Neutrophil (primary cell): Measurements from ENCODE around the gene GPR21.

Source experiments
- H3K27ac ChIP-seq: fragments of 200-600 bp; sonication (generic); 2 replicates; pipeline ENCODE4 v1.5.1; 2016; ENCODE audit warnings: mild to moderate bottlenecking, moderate library complexity
- H3K27me3 ChIP-seq: fragments of 200-600 bp; sonication (generic); 2 replicates; pipeline ENCODE4 v1.6.0; 2016; ENCODE audit warnings: mild to moderate bottlenecking
- H3K36me3 ChIP-seq: fragments of 200-600 bp; sonication (generic); 2 replicates; pipeline ENCODE4 v1.5.1; 2017
- H3K4me1 ChIP-seq, 2 experiments: fragments of 200-600 bp in 1 of 2; sonication (generic) in 1 of 2; 1 replicate in 1 of 2; 2 replicates in 1 of 2; pipeline versions ENCODE4 v1.5.1 to v1.6.1; 2013 to 2016; ENCODE audit warnings: low read depth in 1 of 2, low read length in 1 of 2, mild to moderate bottlenecking in 1 of 2, moderate library complexity in 1 of 2; ENCODE audit not compliant: control insufficient read depth in 1 of 2, insufficient read depth in 1 of 2
- H3K4me3 ChIP-seq, 2 experiments: fragments of 200-600 bp in 1 of 2; sonication (generic) in 1 of 2; 1 replicate in 1 of 2; 2 replicates in 1 of 2; pipeline ENCODE4 v1.5.1; 2013 to 2016; ENCODE audit warnings: low read depth in 1 of 2, low read length in 1 of 2, mild to moderate bottlenecking in 1 of 2, moderate library complexity in 1 of 2
- H3K9me3 ChIP-seq: fragments of 200-600 bp; sonication (generic); 2 replicates; pipeline ENCODE4 v1.5.1; 2016
- CTCF ChIP-seq: fragments of 200-600 bp; sonication (generic); IDR thresholded peaks from 2 replicates; pipeline ENCODE4 v1.5.1; 2016; ENCODE audit warnings: antibody characterized with exemption

The GPR21 gene

DNA sequence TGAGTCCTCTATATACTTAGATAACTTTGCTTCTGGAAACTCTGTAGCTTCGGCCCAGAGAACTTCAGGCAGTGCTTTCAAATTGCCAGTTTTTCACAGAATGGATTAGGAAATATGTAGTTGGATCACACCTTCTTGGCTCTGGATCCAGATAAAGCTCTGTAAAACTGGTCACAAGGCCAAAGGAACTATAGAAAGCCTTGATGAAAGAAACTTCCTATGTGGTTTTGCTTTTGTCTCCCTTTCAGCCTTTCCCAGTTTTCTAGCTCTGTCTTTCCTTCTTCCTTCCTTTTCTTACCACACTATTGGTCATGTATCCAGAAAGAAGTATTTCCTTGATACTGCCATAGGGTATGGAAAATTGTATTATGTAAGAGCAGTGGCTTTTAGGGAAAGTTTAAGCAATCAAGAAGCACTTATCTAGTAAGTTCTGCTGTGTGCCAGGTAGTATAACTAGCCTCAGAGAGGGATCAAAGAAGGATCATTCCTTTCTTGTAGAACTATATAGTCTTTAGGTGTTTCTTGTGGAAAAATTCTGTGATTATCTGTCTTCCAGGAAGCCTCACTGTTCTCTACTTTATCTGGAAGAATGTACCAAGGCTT, 6.3 kb downstream of the GPR21 start:
- Histone ChIP-seq H3K4me1 (peaks cover 0 to 7% of the 10 kb centered on the region in 2 experiments), H3K4me3 (no peak overlapping the region)

GRCh38 chr9:123040801-123041200, 7.3 kb downstream of the GPR21 start:
- no peak for TF ChIP-seq CTCF
- H3K27ac ChIP-seq = no peak overlapping the region
- no peaks in the 10 kb centered on the region for H3K9me3 ChIP-seq
- no peak overlapping the region for H3K4me3 ChIP-seq
- H3K36me3 ChIP-seq = no peaks in the 10 kb centered on the region
- H3K4me1 ChIP-seq = no peaks in the 10 kb centered on the region
- H3K27me3 ChIP-seq = no peaks in the 10 kb centered on the region

More for the DNA sequence above, 6.3 kb downstream of the GPR21 start:
- no peak for TF ChIP-seq CTCF
- Histone ChIP-seq H3K9me3 (no peaks in the 10 kb centered on the region), H3K27me3 (no peaks in the 10 kb centered on the region), H3K36me3 (no peaks in the 10 kb centered on the region), H3K27ac (no peak overlapping the region)

GRCh38 chr9:123041489-123041888, 8.0 kb downstream of the GPR21 start:
- H3K27ac ChIP-seq = no peak overlapping the region
- no peaks in the 10 kb centered on the region for H3K36me3 ChIP-seq
- H3K27me3 ChIP-seq = no peaks in the 10 kb centered on the region
- no peak overlapping the region for H3K4me3 ChIP-seq
- no peak for TF ChIP-seq CTCF
- H3K9me3 ChIP-seq = no peaks in the 10 kb centered on the region
- H3K4me1 ChIP-seq = no peaks in the 10 kb centered on the region

DNA sequence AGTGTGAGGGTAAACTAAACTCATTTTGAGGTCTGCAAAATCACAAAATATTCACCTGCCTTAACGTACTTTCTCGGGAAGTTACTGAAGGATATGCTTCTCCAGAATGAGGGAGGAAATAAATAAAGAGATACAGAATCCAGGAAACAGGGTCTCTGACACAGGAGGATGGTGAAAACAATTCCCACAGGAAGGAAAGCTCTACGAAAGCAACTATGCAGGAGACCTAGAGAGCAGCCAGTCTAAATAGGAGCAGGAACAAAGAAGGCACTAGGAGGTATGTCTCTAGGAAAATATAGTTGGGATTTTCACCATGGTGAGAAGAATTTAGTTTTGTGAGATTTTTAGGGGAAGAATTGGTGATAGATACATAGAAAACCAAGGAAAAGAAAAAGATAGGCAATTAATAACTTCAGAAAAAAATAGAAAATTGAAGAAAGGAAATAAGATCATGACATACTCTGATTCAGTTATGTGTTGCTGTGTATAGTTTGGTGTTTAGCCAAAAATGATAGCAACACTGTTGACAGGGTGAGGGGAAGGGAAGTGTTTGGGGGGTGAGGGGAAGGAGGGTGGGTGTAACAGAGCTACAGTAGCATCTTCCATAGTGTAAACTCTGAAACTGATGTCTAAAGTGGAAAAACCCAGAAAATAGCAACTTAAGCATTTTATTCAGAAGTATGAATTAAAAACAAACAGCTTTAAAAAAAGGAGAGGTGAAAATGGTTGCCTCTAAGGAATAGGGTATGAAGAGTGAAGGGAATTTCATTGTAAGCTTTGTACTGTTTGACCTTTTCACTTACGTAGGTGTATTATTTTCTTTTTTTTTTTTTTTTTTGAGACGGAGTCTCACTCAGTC, 9.8 kb downstream of the GPR21 start:
- Histone ChIP-seq H3K4me3 (no peak overlapping the region), H3K27ac (no peak overlapping the region), H3K36me3 (no peaks in the 10 kb centered on the region), H3K27me3 (no peaks in the 10 kb centered on the region), H3K9me3 (no peaks in the 10 kb centered on the region), H3K4me1 (no peaks in the 10 kb centered on the region)
- TF ChIP-seq CTCF = no peak

GRCh38 chr9:123044586-123044985, 11.1 kb downstream of the GPR21 start:
- TF ChIP-seq CTCF = no peak
- no peak overlapping the region for H3K27ac ChIP-seq

More at GRCh38 chr9:123044586-123044985, 11.1 kb downstream of the GPR21 start:
- H3K4me1 ChIP-seq = no peaks in the 10 kb centered on the region
- H3K4me3 ChIP-seq = no peak overlapping the region
- H3K36me3 ChIP-seq = no peaks in the 10 kb centered on the region
- H3K9me3 ChIP-seq = no peaks in the 10 kb centered on the region
- no peaks in the 10 kb centered on the region for H3K27me3 ChIP-seq
